HepG2 (cell line): Measurements from ENCODE around the gene NUP35. TPM values are rescaled to one million over a fixed set of nuclear protein-coding genes. Genes with fewer than 3 reads are reported as not detected.

Source experiments
- ATF7-NPFF ChIP-seq: sonication (generic); formaldehyde crosslinking; IDR thresholded peaks from 2 replicates; pipeline ENCODE4 v1.8.1; 2023; ENCODE audit warnings: mild to moderate bottlenecking, low read depth, missing genetic modification reagents, moderate library complexity
- ELF4 ChIP-seq: sonication (generic); formaldehyde crosslinking; IDR thresholded peaks from 2 replicates; pipeline ENCODE4 v1.5.0; 2020; ENCODE audit warnings: missing genetic modification reagents, mild to moderate bottlenecking, moderate library complexity, borderline replicate concordance
- HMGXB4 ChIP-seq, 2 experiments: sonication (generic) in 1 of 2; formaldehyde crosslinking in 1 of 2; IDR thresholded peaks; 2 replicates each; pipeline versions ENCODE4 v1.4.0 to v1.6.1; 2018 to 2020; ENCODE audit warnings: missing genetic modification reagents in 2 of 2, borderline replicate concordance in 1 of 2, low read depth in 1 of 2, mild to moderate bottlenecking in 1 of 2, missing biosample characterization in 1 of 2
- JDP2 ChIP-seq: sonication (generic); formaldehyde crosslinking; IDR thresholded peaks from 2 replicates; pipeline ENCODE4 v1.8.1; 2022; ENCODE audit warnings: missing genetic modification reagents, borderline replicate concordance
- KAT7 ChIP-seq: IDR thresholded peaks from 2 replicates; pipeline ENCODE4 v1.6.1; 2018; ENCODE audit warnings: borderline replicate concordance, missing compliant biosample characterization
- MAX ChIP-seq: IDR thresholded peaks from 2 replicates; pipeline ENCODE4 v1.6.1; 2012; ENCODE audit warnings: inconsistent platforms
- MED8 ChIP-seq: sonication (generic); formaldehyde crosslinking; IDR thresholded peaks from 2 replicates; pipeline ENCODE4 v1.8.1; 2023; ENCODE audit warnings: mild to moderate bottlenecking, missing genetic modification reagents; ENCODE audit not compliant: insufficient replicate concordance
- MLLT10 ChIP-seq: sonication (generic); formaldehyde crosslinking; IDR thresholded peaks from 2 replicates; pipeline ENCODE4 v1.4.0; 2020; ENCODE audit warnings: missing genetic modification reagents
- RBM39 ChIP-seq: fragments of 200-400 bp; formaldehyde crosslinking; IDR thresholded peaks from one replicate; pipeline ENCODE4 v1.6.1; 2018; ENCODE audit warnings: antibody characterized with exemption, mild to moderate bottlenecking, low read depth, low read length; ENCODE audit not compliant: poor library complexity, severe bottlenecking
- SIX4 ChIP-seq: sonication (generic); formaldehyde crosslinking; IDR thresholded peaks from 2 replicates; pipeline ENCODE4 v1.4.0; 2020; ENCODE audit warnings: missing genetic modification reagents
- SMYD3 ChIP-seq: sonication (generic); formaldehyde crosslinking; IDR thresholded peaks from 2 replicates; pipeline ENCODE4 v1.8.1; 2023; ENCODE audit warnings: mild to moderate bottlenecking, missing genetic modification reagents
- THYN1 ChIP-seq: sonication (generic); formaldehyde crosslinking; IDR thresholded peaks from 2 replicates; pipeline ENCODE4 v1.8.1; 2023; ENCODE audit warnings: low read depth, mild to moderate bottlenecking, moderate library complexity, missing genetic modification reagents, borderline replicate concordance
- ZBTB3 ChIP-seq: sonication (generic); formaldehyde crosslinking; IDR thresholded peaks from 2 replicates; pipeline ENCODE4 v1.4.0; 2020; ENCODE audit warnings: low read depth, mild to moderate bottlenecking, moderate library complexity, missing genetic modification reagents, borderline replicate concordance
- ZBTB43 ChIP-seq: sonication (generic); formaldehyde crosslinking; conservative IDR thresholded peaks from 2 replicates; pipeline ENCODE4 v1.4.0; 2020; ENCODE audit warnings: missing genetic modification reagents
- ZC3H13 ChIP-seq: sonication (generic); formaldehyde crosslinking; IDR thresholded peaks from 2 replicates; pipeline ENCODE4 v1.8.1; 2023; ENCODE audit warnings: mild to moderate bottlenecking, missing genetic modification reagents, moderate library complexity
- ZIK1 ChIP-seq: sonication (generic); formaldehyde crosslinking; IDR thresholded peaks from 2 replicates; pipeline ENCODE4 v1.5.0; 2020; ENCODE audit warnings: mild to moderate bottlenecking, low read depth, missing genetic modification reagents, borderline replicate concordance
- ZNF205 ChIP-seq: IDR thresholded peaks from 2 replicates; pipeline ENCODE4 v1.6.1; 2018; ENCODE audit warnings: missing biosample characterization, missing genetic modification reagents
- ZNF24 ChIP-seq: fragments of 450-650 bp; IDR thresholded peaks from 2 replicates; pipeline ENCODE4 v1.6.1; 2017; ENCODE audit warnings: antibody characterized with exemption, mild to moderate bottlenecking
- ZNF251 ChIP-seq: sonication (generic); formaldehyde crosslinking; IDR thresholded peaks from 2 replicates; pipeline ENCODE4 v1.9.0; 2021; ENCODE audit warnings: mild to moderate bottlenecking, missing genetic modification reagents
- ZNF264 ChIP-seq: sonication (generic); formaldehyde crosslinking; IDR thresholded peaks from 2 replicates; pipeline ENCODE4 v1.4.0; 2020; ENCODE audit warnings: missing genetic modification reagents
- ZNF329 ChIP-seq: sonication (generic); formaldehyde crosslinking; IDR thresholded peaks from 2 replicates; pipeline ENCODE4 v1.9.0; 2021; ENCODE audit warnings: low read depth, mild to moderate bottlenecking, missing genetic modification reagents
- ZNF460 ChIP-seq: sonication (generic); formaldehyde crosslinking; IDR thresholded peaks from 2 replicates; pipeline ENCODE4 v1.5.1; 2020; ENCODE audit warnings: missing genetic modification reagents, mild to moderate bottlenecking, borderline replicate concordance
- ZNF501 ChIP-seq: sonication (generic); formaldehyde crosslinking; IDR thresholded peaks from 2 replicates; pipeline ENCODE4 v1.5.1; 2020; ENCODE audit warnings: mild to moderate bottlenecking, moderate library complexity, missing genetic modification reagents
- ZNF564 ChIP-seq: sonication (generic); formaldehyde crosslinking; IDR thresholded peaks from 2 replicates; pipeline ENCODE4 v1.8.1; 2023; ENCODE audit warnings: mild to moderate bottlenecking, missing genetic modification reagents
- ZNF629 ChIP-seq: sonication (generic); formaldehyde crosslinking; conservative IDR thresholded peaks from 2 replicates; pipeline ENCODE4 v1.5.0; 2020; ENCODE audit warnings: missing genetic modification reagents
- ZNF652 ChIP-seq: IDR thresholded peaks from 2 replicates; pipeline ENCODE4 v1.6.1; 2016; ENCODE audit warnings: low read depth, borderline replicate concordance
- ZNF746 ChIP-seq: sonication (generic); formaldehyde crosslinking; IDR thresholded peaks from 2 replicates; pipeline ENCODE4 v1.8.0; 2022; ENCODE audit warnings: mild to moderate bottlenecking, missing genetic modification reagents
- ZNF777 ChIP-seq: sonication (generic); formaldehyde crosslinking; IDR thresholded peaks from 2 replicates; pipeline ENCODE4 v1.4.0; 2020; ENCODE audit warnings: missing genetic modification reagents
- polyA plus RNA-seq, 8 experiments: library from polyadenylated mRNA; depleted of rRNA in 3 of 8; stranded (reverse) in 7 of 8; unstranded in 1 of 8; fragments of >200 nt; fragmentation: Illumina TruSeq in 4 of 8; extraction: Trizol in 4 of 8; gene quantifications; 2 replicates each; pipeline versions ENCODE4 v1.2.1 to v1.2.3, GENCODE V29; 2011 to 2016; ENCODE audit warnings: low read depth in 4 of 8, missing spikeins in 1 of 8, mixed read lengths in 1 of 8; ENCODE audit not compliant: insufficient read depth in 1 of 8
- total RNA-seq, 5 experiments: library from RNA; depleted of rRNA; stranded (reverse); fragments of >200 nt; fragmentation: Illumina TruSeq; extraction: Trizol; gene quantifications; 2 replicates each; pipeline ENCODE4 v1.2.3, GENCODE V29; 2016; ENCODE audit warnings: low read depth in 1 of 5

The NUP35 gene
- total and polyA plus RNA-seq, 2 of the 13 experiments (the other 11 are each of a cell fraction or from before 2014, with no cell fraction given), result 16.9 to 53.6 TPM

- TF ChIP-seq JDP2 (CRISPR knock-in tag), result no peak; the same call in 1 of the 2 replicates
- TF ChIP-seq ZC3H13 (CRISPR knock-in tag), result no peak
- no peak for TF ChIP-seq ZBTB3 (CRISPR knock-in tag)
- 0 out of 2 replicates have a peak, but pooled peaks have one; percentile 13 for TF ChIP-seq ZBTB43
- TF ChIP-seq ZNF746 (CRISPR knock-in tag), result no peak
- TF ChIP-seq ZNF329 (CRISPR knock-in tag), result no peak
- TF ChIP-seq THYN1, result no peak
- TF ChIP-seq ZNF777, result peak; percentile 62
- peak; percentile 44; the same call in 1 of the 2 replicates for TF ChIP-seq ZNF205 (CRISPR knock-in tag)
- peak; percentile 19 to 59; a peak in 3 of 4 replicates for TF ChIP-seq HMGXB4 (CRISPR knock-in tag; IDR thresholded peaks at IDR 0.05; ENCODE audit: borderline replicate concordance in 1 of 2, low read depth in 1 of 2)
- no peak for TF ChIP-seq KAT7 (CRISPR knock-in tag)
- 0 out of 2 replicates have a peak, but pooled peaks have one; percentile 64 for TF ChIP-seq ZNF564 (CRISPR knock-in tag)
- TF ChIP-seq ZIK1 (CRISPR knock-in tag), result 0 out of 2 replicates have a peak, but pooled peaks have one; percentile 37
- TF ChIP-seq MLLT10 (CRISPR knock-in tag), result no peak
- 0 out of 2 replicates have a peak, but pooled peaks have one; percentile 5 for TF ChIP-seq ZNF652 (CRISPR knock-in tag)
- TF ChIP-seq ZNF501 (CRISPR knock-in tag), result peak; percentile 94
- peak; percentile 47; the same call in 1 of the 2 replicates for TF ChIP-seq SMYD3 (CRISPR knock-in tag)
- no peak for TF ChIP-seq ZNF251 (CRISPR knock-in tag)
- 0 out of 2 replicates have a peak, but pooled peaks have one; percentile 16 for TF ChIP-seq SIX4
- TF ChIP-seq ZNF629 (CRISPR knock-in tag), result no peak; the same call in 1 of the 2 replicates
- TF ChIP-seq ZNF24, result no peak
- peak; percentile 63 for TF ChIP-seq MED8 (CRISPR knock-in tag)
- TF ChIP-seq RBM39, result no peak
- TF ChIP-seq ELF4 (CRISPR knock-in tag), result peak; percentile 79
- TF ChIP-seq ZNF264 (CRISPR knock-in tag), result peak; percentile 60; the same call in 1 of the 2 replicates
- TF ChIP-seq ZNF460, result no peak
- peak; percentile 86 for TF ChIP-seq MAX
- peak; percentile 47; the same call in 1 of the 2 replicates for TF ChIP-seq ATF7-NPFF (CRISPR knock-in tag)
These were observed 45.6 kb upstream of the NUP35 start, which contains the start of gene DUSP19 (continued) for GRCh38 chr2:183078464-183079138.
